HEK293 (cell line): ENCODE data around the gene TAF1B.

Experiments
- CTCF ChIA-PET: fragments of 350-600 bp; formaldehyde crosslinking; extraction: SDS; loops from one replicate; lab custom pipeline; 2021; ENCODE audit warnings: antibody characterized with exemption; lab: Yijun Ruan, JAX
- POLR2A ChIA-PET: fragments of 300-600 bp; formaldehyde crosslinking; extraction: SDS; loops from one replicate; lab custom pipeline; 2020; ENCODE audit warnings: antibody characterized with exemption, inconsistent platforms; lab: Yijun Ruan, JAX
- H3K27ac ChIP-seq: fragments of 200-500 bp; sonication (Bioruptor generic); 2 replicates; pipeline ENCODE4 v1.5.1; 2014; ENCODE audit warnings: low read depth, low read length, control low read depth, inconsistent platforms; ENCODE audit errors: extremely low read depth
- H3K36me3 ChIP-seq, 2 experiments: fragments of 200-500 bp in 1 of 2; sonication (Bioruptor generic) in 1 of 2; 1 replicate in 1 of 2; 2 replicates in 1 of 2; pipeline ENCODE4 v1.5.1; 2014 to 2017; ENCODE audit warnings: inconsistent platforms in 2 of 2, low read length in 2 of 2; ENCODE audit not compliant: control insufficient read depth in 2 of 2, insufficient read depth in 1 of 2
- H3K4me1 ChIP-seq: fragments of 200-500 bp; sonication (Bioruptor generic); 2 replicates; pipeline ENCODE4 v1.5.1; 2014; ENCODE audit warnings: mild to moderate bottlenecking, low read length, inconsistent platforms; ENCODE audit not compliant: control insufficient read depth, insufficient read depth
- H3K4me3 ChIP-seq: 2 replicates; pipeline ENCODE4 v1.5.1; 2011; ENCODE audit warnings: low read depth, mild to moderate bottlenecking, control low read depth, low read length, moderate library complexity
- H3K9me3 ChIP-seq: fragments of 200-500 bp; sonication (Bioruptor generic); 2 replicates; pipeline ENCODE4 v1.5.1; 2014; ENCODE audit warnings: low read depth, low read length, inconsistent platforms; ENCODE audit not compliant: control insufficient read depth, insufficient read depth
- FEZF1 ChIP-seq: fragments of 450-650 bp; formaldehyde crosslinking; IDR thresholded peaks from 2 replicates; pipeline ENCODE4 v1.5.1; 2016; ENCODE audit warnings: missing biosample characterization, missing genetic modification characterization
- YY2 ChIP-seq: fragments of 450-650 bp; formaldehyde crosslinking; IDR thresholded peaks from 2 replicates; pipeline ENCODE4 v1.5.1; 2016; ENCODE audit warnings: missing biosample characterization, missing genetic modification characterization
- ZBTB10 ChIP-seq: fragments of 450-650 bp; formaldehyde crosslinking; IDR thresholded peaks from 2 replicates; pipeline ENCODE4 v1.5.1; 2016; ENCODE audit warnings: missing biosample characterization, missing genetic modification characterization
- ZBTB17 ChIP-seq: fragments of 450-650 bp; formaldehyde crosslinking; IDR thresholded peaks from 2 replicates; pipeline ENCODE4 v1.5.1; 2016; ENCODE audit warnings: missing biosample characterization, missing genetic modification characterization
- ZIC2 ChIP-seq: fragments of 450-650 bp; formaldehyde crosslinking; IDR thresholded peaks from 2 replicates; pipeline ENCODE4 v1.5.1; 2016; ENCODE audit warnings: missing biosample characterization, missing genetic modification characterization
- ZNF121 ChIP-seq: fragments of 450-650 bp; formaldehyde crosslinking; IDR thresholded peaks from 2 replicates; pipeline ENCODE4 v1.5.1; 2016; ENCODE audit warnings: missing biosample characterization, missing genetic modification characterization
- ZNF140 ChIP-seq: fragments of 450-650 bp; formaldehyde crosslinking; IDR thresholded peaks from 2 replicates; pipeline ENCODE4 v1.5.1; 2016; ENCODE audit warnings: missing biosample characterization, missing genetic modification characterization
- ZNF146 ChIP-seq: fragments of 450-650 bp; formaldehyde crosslinking; IDR thresholded peaks from 2 replicates; pipeline ENCODE4 v1.5.1; 2016; ENCODE audit warnings: missing biosample characterization, missing genetic modification characterization
- ZNF16 ChIP-seq: fragments of 450-650 bp; formaldehyde crosslinking; IDR thresholded peaks from 2 replicates; pipeline ENCODE4 v1.5.1; 2016; ENCODE audit warnings: low read depth, missing biosample characterization, missing genetic modification characterization
- ZNF184 ChIP-seq: fragments of 450-650 bp; IDR thresholded peaks from 2 replicates; pipeline ENCODE4 v1.5.1; 2018; ENCODE audit warnings: missing biosample characterization, mild to moderate bottlenecking, missing genetic modification characterization
- ZNF19 ChIP-seq: fragments of 450-650 bp; formaldehyde crosslinking; IDR thresholded peaks from 2 replicates; pipeline ENCODE4; 2016; ENCODE audit warnings: missing biosample characterization, missing genetic modification characterization, low read depth
- ZNF248 ChIP-seq: fragments of 450-650 bp; formaldehyde crosslinking; IDR thresholded peaks from 2 replicates; pipeline ENCODE4 v1.5.1; 2017; ENCODE audit warnings: missing biosample characterization, missing genetic modification characterization
- ZNF302 ChIP-seq: fragments of 450-650 bp; formaldehyde crosslinking; IDR thresholded peaks from 2 replicates; pipeline ENCODE4 v1.5.1; 2016; ENCODE audit warnings: missing biosample characterization, missing genetic modification characterization, low read depth
- ZNF324 ChIP-seq: fragments of 450-650 bp; formaldehyde crosslinking; IDR thresholded peaks from 2 replicates; pipeline ENCODE4 v1.5.1; 2016; ENCODE audit warnings: missing biosample characterization, missing genetic modification characterization
- ZNF366 ChIP-seq: fragments of 450-650 bp; formaldehyde crosslinking; conservative IDR thresholded peaks from 2 replicates; pipeline ENCODE4 v1.5.1; 2016; ENCODE audit warnings: missing biosample characterization, missing genetic modification characterization
- ZNF404 ChIP-seq: fragments of 450-650 bp; formaldehyde crosslinking; IDR thresholded peaks from 2 replicates; pipeline ENCODE4 v1.5.1; 2017; ENCODE audit warnings: missing biosample characterization, missing genetic modification characterization
- ZNF488 ChIP-seq: fragments of 450-650 bp; formaldehyde crosslinking; IDR thresholded peaks from 2 replicates; pipeline ENCODE4 v1.5.1; 2016; ENCODE audit warnings: missing biosample characterization, missing genetic modification characterization
- ZNF501 ChIP-seq: fragments of 450-650 bp; formaldehyde crosslinking; IDR thresholded peaks from 2 replicates; pipeline ENCODE4 v1.5.1; 2016; ENCODE audit warnings: missing biosample characterization, missing genetic modification characterization
- ZNF529 ChIP-seq: fragments of 450-650 bp; formaldehyde crosslinking; IDR thresholded peaks from 2 replicates; pipeline ENCODE4 v1.5.1; 2017; ENCODE audit warnings: missing genetic modification characterization, missing biosample characterization; ENCODE audit not compliant: insufficient replicate concordance
- ZNF548 ChIP-seq: fragments of 450-650 bp; formaldehyde crosslinking; IDR thresholded peaks from 2 replicates; pipeline ENCODE4 v1.5.1; 2016; ENCODE audit warnings: missing biosample characterization, missing genetic modification characterization
- ZNF561 ChIP-seq: fragments of 450-650 bp; IDR thresholded peaks from 2 replicates; pipeline ENCODE4 v1.5.1; 2018; ENCODE audit warnings: missing biosample characterization, missing genetic modification characterization, borderline replicate concordance
- ZNF629 ChIP-seq: fragments of 450-650 bp; formaldehyde crosslinking; IDR thresholded peaks from 2 replicates; pipeline ENCODE4 v1.5.1; 2017; ENCODE audit warnings: missing biosample characterization, missing genetic modification characterization
- ZNF701 ChIP-seq: fragments of 450-650 bp; formaldehyde crosslinking; IDR thresholded peaks from 2 replicates; pipeline ENCODE4 v1.5.1; 2016; ENCODE audit warnings: missing biosample characterization, missing genetic modification characterization
- ZNF704 ChIP-seq: fragments of 450-650 bp; formaldehyde crosslinking; IDR thresholded peaks from 2 replicates; pipeline ENCODE4 v1.5.1; 2016; ENCODE audit warnings: missing biosample characterization, missing genetic modification characterization
- ZNF843 ChIP-seq: fragments of 450-650 bp; formaldehyde crosslinking; IDR thresholded peaks from 2 replicates; pipeline ENCODE4 v1.5.1; 2016; ENCODE audit warnings: missing biosample characterization, missing genetic modification characterization
- TF ChIP-seq, protein P1 (sequence below): fragments of 450-650 bp; formaldehyde crosslinking; IDR thresholded peaks from 2 replicates; pipeline ENCODE4 v1.5.1; 2017; ENCODE audit warnings: missing biosample characterization, missing genetic modification characterization
- TF ChIP-seq, protein P2 (sequence below): fragments of 450-650 bp; formaldehyde crosslinking; IDR thresholded peaks from 2 replicates; pipeline ENCODE4 v1.5.1; 2017; ENCODE audit warnings: missing biosample characterization, missing genetic modification characterization

TAF1B gene

DNA sequence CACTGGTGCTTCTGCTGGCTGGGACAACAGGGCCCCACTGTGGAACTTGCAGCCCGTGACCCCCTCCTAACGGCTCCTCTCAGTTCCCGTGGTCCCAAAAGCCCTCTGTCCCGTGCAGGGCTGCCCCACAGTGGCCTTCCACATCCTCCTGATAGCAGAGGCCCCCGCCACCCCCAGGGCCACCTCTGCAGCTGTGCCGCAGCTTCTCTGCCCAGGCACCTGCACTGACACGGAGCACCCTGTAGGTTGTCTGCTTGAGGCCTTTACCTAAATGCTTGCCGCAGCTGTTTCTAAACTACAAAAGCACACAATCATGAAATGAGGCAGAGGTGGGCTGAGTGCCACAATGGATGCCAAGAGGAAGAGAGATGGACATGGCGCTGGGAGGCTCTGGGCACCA lies 94.7 kb downstream of the TAF1B start:
- peaks cover 16% of the 10 kb centered on the region for H3K4me1 ChIP-seq
- CTCF ChIA-PET: no interaction called here
- POLR2A ChIA-PET: no interaction called here
- H3K9me3 ChIP-seq: no peaks in the 10 kb centered on the region
- TF ChIP-seq FEZF1 (tag by site-specific recombination) (no peak), ZNF121 (tag by site-specific recombination) (no peak), ZNF704 (tag by site-specific recombination) (no peak), ZNF501 (tag by site-specific recombination) (no peak), ZNF16 (no peak)
- TF ChIP-seq, all 188 proteins: peak for 0
- peaks cover 14 to 17% of the 10 kb centered on the region in 2 experiments for H3K36me3 ChIP-seq
- H3K4me3 ChIP-seq: no peak overlapping the region
- no peak overlapping the region for H3K27ac ChIP-seq

- CTCF ChIA-PET: interaction anchor here (0.8 to 1.1 kb wide), 3 partner anchors 19 to 44 kb away, joined by 3 to 4 read pairs (median 3); no protein-coding TSS in a partner anchor
- no peak overlapping the region for H3K4me3 ChIP-seq
- POLR2A ChIA-PET: no interaction called here
- TF ChIP-seq ZBTB17 (tag by site-specific recombination): peak; percentile 67
- TF ChIP-seq ZNF146 (tag by site-specific recombination): no peak
- no peak for TF ChIP-seq ZNF248 (tag by site-specific recombination)
- TF ChIP-seq ZNF629 (tag by site-specific recombination): 0 out of 2 replicates have a peak, but pooled peaks have one; percentile 13
- no peak for TF ChIP-seq ZNF843 (tag by site-specific recombination)
- TF ChIP-seq ZNF302 (tag by site-specific recombination): no peak
- no peak for TF ChIP-seq ZNF548
- no peak for TF ChIP-seq ZNF488 (tag by site-specific recombination)
- TF ChIP-seq ZNF701 (tag by site-specific recombination): no peak
- no peak for TF ChIP-seq ZNF324 (tag by site-specific recombination)
- no peak for TF ChIP-seq ZNF404
- TF ChIP-seq YY2 (tag by site-specific recombination): no peak
- peak; percentile 50; the same call in 1 of the 2 replicates for TF ChIP-seq ZNF366
- TF ChIP-seq ZNF561 (tag by site-specific recombination): no peak
- TF ChIP-seq ZNF140 (tag by site-specific recombination): no peak
- no peak for TF ChIP-seq ZNF184 (tag by site-specific recombination)
- 0 out of 2 replicates have a peak, but pooled peaks have one; percentile 21 for TF ChIP-seq ZIC2 (tag by site-specific recombination)
- TF ChIP-seq, protein P1, sequence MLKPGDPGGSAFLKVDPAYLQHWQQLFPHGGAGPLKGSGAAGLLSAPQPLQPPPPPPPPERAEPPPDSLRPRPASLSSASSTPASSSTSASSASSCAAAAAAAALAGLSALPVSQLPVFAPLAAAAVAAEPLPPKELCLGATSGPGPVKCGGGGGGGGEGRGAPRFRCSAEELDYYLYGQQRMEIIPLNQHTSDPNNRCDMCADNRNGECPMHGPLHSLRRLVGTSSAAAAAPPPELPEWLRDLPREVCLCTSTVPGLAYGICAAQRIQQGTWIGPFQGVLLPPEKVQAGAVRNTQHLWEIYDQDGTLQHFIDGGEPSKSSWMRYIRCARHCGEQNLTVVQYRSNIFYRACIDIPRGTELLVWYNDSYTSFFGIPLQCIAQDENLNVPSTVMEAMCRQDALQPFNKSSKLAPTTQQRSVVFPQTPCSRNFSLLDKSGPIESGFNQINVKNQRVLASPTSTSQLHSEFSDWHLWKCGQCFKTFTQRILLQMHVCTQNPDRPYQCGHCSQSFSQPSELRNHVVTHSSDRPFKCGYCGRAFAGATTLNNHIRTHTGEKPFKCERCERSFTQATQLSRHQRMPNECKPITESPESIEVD (tag by site-specific recombination): peak; percentile 78
- no peak for TF ChIP-seq ZBTB10 (tag by site-specific recombination)
- TF ChIP-seq ZNF529: no peak
- no peak for TF ChIP-seq ZNF19 (tag by site-specific recombination)
- TF ChIP-seq, protein P2, sequence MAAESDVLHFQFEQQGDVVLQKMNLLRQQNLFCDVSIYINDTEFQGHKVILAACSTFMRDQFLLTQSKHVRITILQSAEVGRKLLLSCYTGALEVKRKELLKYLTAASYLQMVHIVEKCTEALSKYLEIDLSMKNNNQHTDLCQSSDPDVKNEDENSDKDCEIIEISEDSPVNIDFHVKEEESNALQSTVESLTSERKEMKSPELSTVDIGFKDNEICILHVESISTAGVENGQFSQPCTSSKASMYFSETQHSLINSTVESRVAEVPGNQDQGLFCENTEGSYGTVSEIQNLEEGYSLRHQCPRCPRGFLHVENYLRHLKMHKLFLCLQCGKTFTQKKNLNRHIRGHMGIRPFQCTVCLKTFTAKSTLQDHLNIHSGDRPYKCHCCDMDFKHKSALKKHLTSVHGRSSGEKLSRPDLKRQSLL (tag by site-specific recombination): no peak
Measured at GRCh38 chr2:9939587-9940485, 96.6 kb downstream of the TAF1B start.

More at GRCh38 chr2:9939587-9940485, 96.6 kb downstream of the TAF1B start:
- peaks cover 16% of the 10 kb centered on the region for H3K4me1 ChIP-seq
- peaks cover 0 to 6% of the 10 kb centered on the region in 2 experiments; a peak in 2 of 3 replicates for H3K36me3 ChIP-seq
- peak overlapping the region; percentile 54; the same call in 1 of the 2 replicates for H3K27ac ChIP-seq
- no peaks in the 10 kb centered on the region for H3K9me3 ChIP-seq
